Adrenal gland (tissue), 5 donors: ENCODE measurements around the gene SYT2.

ENCODE experiments used
- POLR2A ChIP-seq, 2 donors: fragments of 450-650 bp; IDR thresholded peaks; one replicate each; pipeline ENCODE4 v1.6.1; 2017; ENCODE audit warnings: antibody characterized with exemption in 2 of 2, mild to moderate bottlenecking in 2 of 2, moderate library complexity in 1 of 2
- TF ChIP-seq, protein P1 (sequence below), 6 experiments: fragments of 450-650 bp in 4 of 6; fragments of 200-600 bp in 2 of 6; sonication (generic) in 1 of 6; IDR thresholded peaks; 1 replicate in 5 of 6; 2 replicates in 1 of 6; pipeline versions ENCODE4 v1.5.1 to v1.8.0; 2016 to 2021; ENCODE audit warnings: antibody characterized with exemption in 6 of 6, mild to moderate bottlenecking in 2 of 6, moderate library complexity in 1 of 6
- donor health status: DM: no; HTN: no; CAD: no.

DNA sequence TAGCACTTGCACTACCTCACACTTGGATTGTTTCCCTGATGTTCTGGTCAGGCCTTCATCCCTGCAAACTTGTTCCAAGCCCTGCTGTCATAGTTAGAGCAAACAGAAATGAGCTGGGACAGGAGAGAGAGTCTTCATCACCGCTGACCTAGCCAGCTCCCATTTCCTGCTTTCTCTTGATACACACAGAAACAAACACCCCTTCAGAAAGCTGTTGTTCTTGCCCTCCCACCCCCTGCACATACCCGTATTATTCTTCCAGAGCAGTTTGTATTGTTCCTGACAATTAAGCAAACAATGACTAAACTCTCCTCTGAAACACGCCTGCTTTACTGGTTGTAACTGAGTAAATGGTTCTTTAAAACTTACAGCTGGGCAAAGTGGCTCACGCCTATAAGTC, 2.9 kb upstream of the SYT2 start:
- TF ChIP-seq, protein P1, sequence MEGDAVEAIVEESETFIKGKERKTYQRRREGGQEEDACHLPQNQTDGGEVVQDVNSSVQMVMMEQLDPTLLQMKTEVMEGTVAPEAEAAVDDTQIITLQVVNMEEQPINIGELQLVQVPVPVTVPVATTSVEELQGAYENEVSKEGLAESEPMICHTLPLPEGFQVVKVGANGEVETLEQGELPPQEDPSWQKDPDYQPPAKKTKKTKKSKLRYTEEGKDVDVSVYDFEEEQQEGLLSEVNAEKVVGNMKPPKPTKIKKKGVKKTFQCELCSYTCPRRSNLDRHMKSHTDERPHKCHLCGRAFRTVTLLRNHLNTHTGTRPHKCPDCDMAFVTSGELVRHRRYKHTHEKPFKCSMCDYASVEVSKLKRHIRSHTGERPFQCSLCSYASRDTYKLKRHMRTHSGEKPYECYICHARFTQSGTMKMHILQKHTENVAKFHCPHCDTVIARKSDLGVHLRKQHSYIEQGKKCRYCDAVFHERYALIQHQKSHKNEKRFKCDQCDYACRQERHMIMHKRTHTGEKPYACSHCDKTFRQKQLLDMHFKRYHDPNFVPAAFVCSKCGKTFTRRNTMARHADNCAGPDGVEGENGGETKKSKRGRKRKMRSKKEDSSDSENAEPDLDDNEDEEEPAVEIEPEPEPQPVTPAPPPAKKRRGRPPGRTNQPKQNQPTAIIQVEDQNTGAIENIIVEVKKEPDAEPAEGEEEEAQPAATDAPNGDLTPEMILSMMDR (IDR thresholded peaks at IDR 0.05) = no peak
- no peak for TF ChIP-seq POLR2A (IDR thresholded peaks at IDR 0.05)
